Lung microvascular endothelial cell (primary cell): ENCODE measurements around the gene CRMP1. TPM values are rescaled to one million over a fixed set of nuclear protein-coding genes. Genes with fewer than 3 reads are reported as not detected.
"Not testable (repeated sequence)": the region's sequence is repeated elsewhere in the genome, so short reads cannot be mapped to it uniquely, and the experiment has no call there.

Experiments used
- DNase-seq, 2 donors: peaks; one replicate each; pipeline versions ENCODE4 v3.0.0 to v3.0.0-alpha.2; 2010; ENCODE audit warnings: low read depth in 2 of 2
- total RNA-seq: library from RNA; depleted of rRNA; stranded (reverse); fragments of >200 nt; gene quantifications from 2 replicates; pipeline ENCODE4 v1.2.1, GENCODE V29; 2014

CRMP1 gene
- total RNA-seq, 1 donor from 2014 or later: under 0.01 TPM

- not testable (repeated sequence) for DNase-seq
Measured at GRCh38 chr4:5856362-5856761, 36.5 kb downstream of the CRMP1 start.

- DNase-seq: no peak
Measured at GRCh38 chr4:5854929-5855328, 38.0 kb downstream of the CRMP1 start.

GRCh38 chr4:5852523-5853202, 40.2 kb downstream of the CRMP1 start:
- DNase-seq: no peak

GRCh38 chr4:5851637-5852301, 41.1 kb downstream of the CRMP1 start:
- no peak for DNase-seq

- no peak for DNase-seq
Measured at GRCh38 chr4:5845035-5845905, 47.6 kb downstream of the CRMP1 start.

GRCh38 chr4:5843573-5844530, 49.0 kb downstream of the CRMP1 start:
- no peak for DNase-seq

- DNase-seq: no peak
Measured at GRCh38 chr4:5842456-5842855, 50.4 kb downstream of the CRMP1 start.

GRCh38 chr4:5839751-5840674, 52.9 kb downstream of the CRMP1 start:
- DNase-seq: peak in 1 of 2 donors; percentile 22

- no peak for DNase-seq
Measured at GRCh38 chr4:5839332-5839731, 53.6 kb downstream of the CRMP1 start.

GRCh38 chr4:5837483-5837882, 55.4 kb downstream of the CRMP1 start:
- DNase-seq: not testable (repeated sequence)

GRCh38 chr4:5836943-5837342, 55.9 kb downstream of the CRMP1 start:
- no peak for DNase-seq

GRCh38 chr4:5828005-5828391, 64.9 kb downstream of the CRMP1 start:
- no peak for DNase-seq

- peak in 1 of 2 donors; percentile 82 for DNase-seq
Measured at GRCh38 chr4:5827108-5828004, 65.5 kb downstream of the CRMP1 start.

- DNase-seq: no peak
Measured at GRCh38 chr4:5826437-5827107, 66.3 kb downstream of the CRMP1 start.

- no peak for DNase-seq
Measured at GRCh38 chr4:5825321-5826041, 67.4 kb downstream of the CRMP1 start.

- DNase-seq: peak; percentile 60 to 68
Measured at GRCh38 chr4:5824635-5825034, 68.3 kb downstream of the CRMP1 start.

GRCh38 chr4:5824227-5824626, 68.7 kb downstream of the CRMP1 start:
- DNase-seq: peak in 1 of 2 donors; percentile 56
